Peyer's patch (tissue), 4 donors: ENCODE results near the gene FARP1. TPM values are rescaled to one million over a fixed set of nuclear protein-coding genes. Genes with fewer than 3 reads are reported as not detected.

Experiments used
- DNase-seq, 3 donors: peaks; one replicate each; pipeline ENCODE4 v3.0.0-alpha.2; 2017 to 2019
- H3K27ac ChIP-seq, 4 donors: fragments of 200-600 bp; sonication (generic); one replicate each; pipeline ENCODE4 v1.5.1; 2016 to 2019
- H3K27me3 ChIP-seq, 2 donors: fragments of 200-600 bp; sonication (generic); one replicate each; pipeline ENCODE4 v1.5.1; 2019
- H3K36me3 ChIP-seq, 3 donors: fragments of 200-600 bp; sonication (generic); one replicate each; pipeline ENCODE4 v1.5.1; 2016 to 2019
- H3K4me1 ChIP-seq, 4 donors: fragments of 200-600 bp; sonication (generic); one replicate each; pipeline ENCODE4 v1.5.1; 2016 to 2019
- H3K4me3 ChIP-seq, 4 donors: fragments of 200-600 bp; sonication (generic); 1 replicate in 3 of 4; 2 replicates in 1 of 4; pipeline ENCODE4 v1.5.1; 2016 to 2019; ENCODE audit warnings: mild to moderate bottlenecking in 1 of 4
- H3K9me3 ChIP-seq, 4 donors: fragments of 200-600 bp; sonication (generic); one replicate each; pipeline ENCODE4 v1.5.1; 2016 to 2019; ENCODE audit warnings: mild to moderate bottlenecking in 1 of 4
- POLR2A ChIP-seq, 2 donors: fragments of 450-650 bp; IDR thresholded peaks; one replicate each; pipeline ENCODE4 v1.5.1; 2017; ENCODE audit warnings: antibody characterized with exemption in 2 of 2, mild to moderate bottlenecking in 2 of 2, moderate library complexity in 2 of 2
- total RNA-seq, 4 donors: library from RNA; depleted of rRNA; stranded (reverse); fragments of >200 nt; gene quantifications; one replicate each; pipeline ENCODE4 v1.1.0, GENCODE V29; 2016
- TF ChIP-seq, protein P1 (sequence below), 6 experiments: fragments of 450-650 bp in 4 of 6; fragments of 200-600 bp in 2 of 6; sonication (generic) in 1 of 6; IDR thresholded peaks; one replicate each; pipeline ENCODE4 v1.5.1; 2017 to 2019; ENCODE audit warnings: antibody characterized with exemption in 6 of 6, mild to moderate bottlenecking in 3 of 6, moderate library complexity in 1 of 6

FARP1 gene
- total RNA-seq, 4 donors from 2014 or later, result 10.6 to 61.1 (median 14.9) TPM

DNA sequence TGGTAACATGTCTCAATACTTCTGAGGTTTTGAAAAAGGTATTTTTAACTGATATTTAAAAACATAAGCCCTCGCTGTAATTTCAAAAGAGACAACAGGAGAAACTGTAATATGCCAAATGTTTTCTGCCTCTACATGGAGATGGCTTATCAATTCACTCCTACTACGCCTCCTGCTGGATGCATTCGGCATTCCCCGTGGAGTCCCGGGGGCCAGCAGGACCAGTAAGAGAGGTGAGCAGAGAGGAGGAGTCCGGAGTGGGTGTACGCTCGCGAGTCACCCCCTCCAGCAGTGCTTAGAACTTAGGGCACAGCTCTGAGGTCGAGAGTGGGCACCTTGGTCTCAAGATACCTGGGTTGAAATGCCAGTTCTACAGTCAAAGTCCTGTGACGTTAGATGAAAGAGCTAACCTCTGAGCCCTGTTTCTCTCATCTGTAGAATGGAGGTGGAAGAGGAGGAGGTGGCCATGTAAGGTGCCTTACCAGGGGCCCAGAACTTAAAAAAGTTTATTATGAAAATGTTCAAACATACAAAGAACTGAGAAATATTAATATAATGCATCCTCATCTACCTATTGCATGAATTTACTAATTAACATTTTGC lies 323.8 kb downstream of the FARP1 start:
- Histone ChIP-seq H3K9me3 (no peaks in the 10 kb centered on the region), H3K27ac (peak overlapping the region in 2 of 4 donors; percentile 8 to 53), H3K36me3 (peaks cover 0 to 78% (median 0%) of the 10 kb centered on the region in 3 donors), H3K4me1 (peaks cover 0 to 15% (median 0%) of the 10 kb centered on the region in 4 donors), H3K27me3 (no peaks in the 10 kb centered on the region), H3K4me3 (no peak overlapping the region)
- peak in 2 of 3 donors; percentile 46 to 56 for DNase-seq
- TF ChIP-seq, protein P1, sequence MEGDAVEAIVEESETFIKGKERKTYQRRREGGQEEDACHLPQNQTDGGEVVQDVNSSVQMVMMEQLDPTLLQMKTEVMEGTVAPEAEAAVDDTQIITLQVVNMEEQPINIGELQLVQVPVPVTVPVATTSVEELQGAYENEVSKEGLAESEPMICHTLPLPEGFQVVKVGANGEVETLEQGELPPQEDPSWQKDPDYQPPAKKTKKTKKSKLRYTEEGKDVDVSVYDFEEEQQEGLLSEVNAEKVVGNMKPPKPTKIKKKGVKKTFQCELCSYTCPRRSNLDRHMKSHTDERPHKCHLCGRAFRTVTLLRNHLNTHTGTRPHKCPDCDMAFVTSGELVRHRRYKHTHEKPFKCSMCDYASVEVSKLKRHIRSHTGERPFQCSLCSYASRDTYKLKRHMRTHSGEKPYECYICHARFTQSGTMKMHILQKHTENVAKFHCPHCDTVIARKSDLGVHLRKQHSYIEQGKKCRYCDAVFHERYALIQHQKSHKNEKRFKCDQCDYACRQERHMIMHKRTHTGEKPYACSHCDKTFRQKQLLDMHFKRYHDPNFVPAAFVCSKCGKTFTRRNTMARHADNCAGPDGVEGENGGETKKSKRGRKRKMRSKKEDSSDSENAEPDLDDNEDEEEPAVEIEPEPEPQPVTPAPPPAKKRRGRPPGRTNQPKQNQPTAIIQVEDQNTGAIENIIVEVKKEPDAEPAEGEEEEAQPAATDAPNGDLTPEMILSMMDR (IDR thresholded peaks at IDR 0.05), result peak in 4 of 6 experiments; percentile 46 to 54 (median 48)
- no peak for TF ChIP-seq POLR2A (IDR thresholded peaks at IDR 0.05)

DNA sequence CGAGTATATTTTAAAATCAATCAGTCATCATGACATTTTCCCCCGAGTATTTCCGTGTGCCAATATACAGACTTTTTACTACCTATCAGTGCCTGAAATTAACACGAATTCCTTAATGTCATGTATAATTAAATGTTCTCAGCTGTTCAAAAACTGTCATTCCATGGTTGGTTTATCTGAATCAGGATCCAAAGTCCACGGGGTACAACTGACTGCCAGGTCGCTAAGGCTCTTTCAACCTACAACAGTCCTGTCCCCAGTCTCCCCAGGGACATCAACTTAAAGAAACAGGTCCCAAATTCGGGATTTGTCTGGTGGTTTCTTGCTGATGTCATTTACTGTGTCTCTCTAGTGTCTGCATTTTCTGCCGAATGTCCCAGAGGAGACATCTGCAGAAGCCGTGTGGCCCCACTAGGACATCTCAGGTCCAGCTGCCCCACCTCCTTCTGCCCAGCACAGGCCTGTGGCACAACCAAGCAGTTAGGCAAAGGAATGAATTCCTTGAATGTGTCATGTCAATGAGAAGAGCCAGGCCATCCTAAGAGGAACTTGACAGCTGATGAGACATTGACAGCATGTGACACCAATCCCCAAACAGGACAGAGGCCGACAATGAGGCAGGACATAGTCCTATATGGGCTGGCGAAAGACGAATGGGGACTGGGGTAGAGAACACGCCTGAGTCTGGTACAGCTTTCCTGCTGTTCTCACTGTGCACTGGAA lies 324.5 kb downstream of the FARP1 start:
- DNase-seq, result peak in 1 of 3 donors; percentile 34
- peaks cover 0 to 15% (median 0%) of the 10 kb centered on the region in 4 donors for H3K4me1 ChIP-seq

DNA sequence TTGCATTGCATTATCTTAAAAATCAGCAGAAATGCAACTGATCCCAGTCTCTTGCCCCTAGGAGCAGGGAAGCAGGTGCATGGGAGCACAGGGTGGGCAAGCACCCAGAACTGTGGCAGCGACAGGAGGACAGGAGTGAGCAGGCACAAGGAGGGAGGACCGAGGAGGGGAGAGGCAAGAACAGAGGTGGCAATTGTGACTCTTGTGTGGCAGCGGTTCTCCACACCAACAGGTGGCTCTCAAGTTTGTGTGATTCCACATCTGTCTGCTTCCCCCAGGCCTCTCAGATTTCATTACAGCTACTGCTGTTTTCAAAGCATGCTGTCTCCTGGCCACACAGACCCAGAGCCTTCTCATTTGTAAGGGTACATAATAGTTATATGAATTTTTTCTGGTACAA lies 325.5 kb downstream of the FARP1 start:
- peak in 1 of 3 donors; percentile 39 for DNase-seq
- peaks cover 0 to 71% (median 0%) of the 10 kb centered on the region in 3 donors for H3K36me3 ChIP-seq
- TF ChIP-seq, protein P1 (IDR thresholded peaks at IDR 0.05), result peak in 2 of 6 experiments; percentile 6 to 7
- TF ChIP-seq POLR2A (IDR thresholded peaks at IDR 0.05), result no peak
- peaks cover 0 to 15% (median 0%) of the 10 kb centered on the region in 4 donors for H3K4me1 ChIP-seq
- no peaks in the 10 kb centered on the region for H3K27me3 ChIP-seq
- H3K9me3 ChIP-seq, result no peaks in the 10 kb centered on the region
- peak overlapping the region in 1 of 4 donors; percentile 53 for H3K27ac ChIP-seq
- H3K4me3 ChIP-seq, result no peak overlapping the region

More for the DNA sequence above, 324.5 kb downstream of the FARP1 start:
- Histone ChIP-seq H3K27me3 (no peaks in the 10 kb centered on the region), H3K27ac (peak overlapping the region in 2 of 4 donors; percentile 8 to 53), H3K9me3 (no peaks in the 10 kb centered on the region), H3K4me3 (no peak overlapping the region), H3K36me3 (peaks cover 0 to 78% (median 0%) of the 10 kb centered on the region in 3 donors)
- TF ChIP-seq, protein P1 (IDR thresholded peaks at IDR 0.05), result no peak
- no peak for TF ChIP-seq POLR2A (IDR thresholded peaks at IDR 0.05)

DNA sequence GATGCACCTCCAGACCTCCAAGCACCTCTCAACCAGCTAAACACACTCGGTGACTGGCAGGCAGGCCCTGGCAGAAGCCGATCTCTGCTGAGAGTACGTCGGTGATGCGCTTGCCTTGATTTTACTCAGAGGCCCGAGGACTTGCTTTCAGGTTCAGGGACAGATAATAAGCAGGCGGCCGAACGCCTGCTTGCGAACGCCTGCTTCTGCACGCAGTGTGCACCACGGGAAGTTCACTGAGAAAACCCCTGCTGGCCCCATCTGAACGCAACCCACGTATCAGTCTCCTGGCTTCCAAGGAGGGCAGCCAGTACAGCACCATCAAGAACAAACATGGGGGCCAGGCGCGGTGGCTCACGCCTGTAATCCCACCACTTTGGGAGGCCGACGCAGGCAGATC lies 326.0 kb downstream of the FARP1 start:
- peaks cover 0 to 71% (median 0%) of the 10 kb centered on the region in 3 donors for H3K36me3 ChIP-seq
- no peak overlapping the region for H3K4me3 ChIP-seq
- TF ChIP-seq POLR2A (IDR thresholded peaks at IDR 0.05), result no peak
- H3K27me3 ChIP-seq, result no peaks in the 10 kb centered on the region
- H3K9me3 ChIP-seq, result no peaks in the 10 kb centered on the region
- H3K4me1 ChIP-seq, result peaks cover 0 to 15% (median 0%) of the 10 kb centered on the region in 4 donors
- DNase-seq, result peak in 1 of 3 donors; percentile 41
- no peak overlapping the region for H3K27ac ChIP-seq

DNA sequence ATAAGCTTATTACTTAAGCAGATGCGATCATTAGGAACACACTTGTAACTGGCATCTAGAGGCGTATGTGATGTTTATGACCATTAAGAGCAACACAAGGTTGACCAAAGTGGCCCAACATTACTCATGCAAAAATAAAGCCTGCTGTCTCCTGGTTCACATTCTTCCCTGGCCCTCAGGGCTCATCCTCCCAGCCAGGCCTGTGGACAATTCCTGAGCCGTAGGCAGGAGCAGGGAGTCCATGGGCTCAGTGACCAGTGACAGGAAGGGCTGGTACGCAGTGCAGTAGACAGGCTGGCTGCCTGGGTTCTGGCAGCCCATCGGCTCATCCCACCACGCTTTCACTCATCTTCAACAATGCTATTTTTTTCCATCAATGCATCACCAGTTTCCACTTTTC lies 328.0 kb downstream of the FARP1 start:
- H3K36me3 ChIP-seq, result peaks cover 0 to 67% (median 0%) of the 10 kb centered on the region in 3 donors
- TF ChIP-seq, protein P1 (IDR thresholded peaks at IDR 0.05), result no peak
- TF ChIP-seq POLR2A (IDR thresholded peaks at IDR 0.05), result no peak
- H3K4me3 ChIP-seq, result no peak overlapping the region
- H3K27ac ChIP-seq, result no peak overlapping the region
- peak in 1 of 3 donors; percentile 31 for DNase-seq
- peaks cover 0 to 21% (median 0%) of the 10 kb centered on the region in 4 donors for H3K4me1 ChIP-seq
- no peaks in the 10 kb centered on the region for H3K27me3 ChIP-seq
- no peaks in the 10 kb centered on the region for H3K9me3 ChIP-seq

DNA sequence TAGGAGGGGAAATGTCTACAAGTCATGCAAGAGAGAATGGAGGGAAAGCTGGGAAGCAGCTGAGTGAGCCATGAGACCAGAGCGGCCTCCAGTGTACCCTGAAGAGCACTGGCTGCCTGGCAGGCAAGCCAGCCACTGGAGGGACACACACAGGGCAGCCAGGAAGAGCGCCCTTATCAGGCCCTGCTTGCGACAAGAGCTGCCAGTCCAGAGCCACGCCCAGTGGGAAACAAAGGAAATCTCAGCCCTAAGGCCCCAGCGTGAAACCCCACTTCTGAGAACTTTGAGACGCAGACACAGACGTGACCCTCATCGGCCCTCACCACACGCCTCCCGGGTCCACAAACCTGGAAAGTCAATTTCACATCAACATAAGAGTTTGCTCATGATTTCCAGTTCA lies 329.0 kb downstream of the FARP1 start:
- no peaks in the 10 kb centered on the region for H3K27me3 ChIP-seq
- peaks cover 0 to 16% (median 7%) of the 10 kb centered on the region in 4 donors for H3K4me1 ChIP-seq
- no peaks in the 10 kb centered on the region for H3K9me3 ChIP-seq
- peaks cover 0 to 58% (median 0%) of the 10 kb centered on the region in 3 donors for H3K36me3 ChIP-seq
- no peak for TF ChIP-seq POLR2A (IDR thresholded peaks at IDR 0.05)
- TF ChIP-seq, protein P1 (IDR thresholded peaks at IDR 0.05), result peak in 1 of 6 experiments; percentile 9
- peak in 1 of 3 donors; percentile 43 for DNase-seq
- H3K27ac ChIP-seq, result no peak overlapping the region
- no peak overlapping the region for H3K4me3 ChIP-seq
